Smooth muscle cell (in vitro differentiated cells): ENCODE measurements around the gene SOBP. TPM values are rescaled to one million over a fixed set of nuclear protein-coding genes. Genes with fewer than 3 reads are reported as not detected.
"Not testable (repeated sequence)": the region's sequence is repeated elsewhere in the genome, so short reads cannot be mapped to it uniquely, and the experiment has no call there.

Experiments
- DNase-seq: peaks from one replicate; lab custom pipeline; 2025; ENCODE audit not compliant: unreplicated experiment; lab: John Stamatoyannopoulos, UW
- H2AFZ ChIP-seq: fragments of 200-600 bp; sonication (generic); 2 replicates; pipeline ENCODE4 v1.6.0; 2016; ENCODE audit warnings: antibody characterized with exemption, low read depth, mild to moderate bottlenecking
- H3F3A ChIP-seq: fragments of 200-600 bp; sonication (generic); 2 replicates; pipeline ENCODE4 v1.6.0; 2017; ENCODE audit warnings: antibody characterized with exemption, low read depth
- H3K27ac ChIP-seq: fragments of 200-600 bp; sonication (generic); 2 replicates; pipeline ENCODE4 v1.5.1; 2016; ENCODE audit warnings: low read depth, mild to moderate bottlenecking
- H3K27me3 ChIP-seq: fragments of 200-600 bp; sonication (generic); 2 replicates; pipeline ENCODE4 v1.6.1; 2016; ENCODE audit warnings: low read depth, mild to moderate bottlenecking
- H3K36me3 ChIP-seq: fragments of 200-600 bp; sonication (generic); 2 replicates; pipeline ENCODE4 v1.5.1; 2016; ENCODE audit warnings: low read depth
- H3K4me1 ChIP-seq: fragments of 200-600 bp; sonication (generic); 2 replicates; pipeline ENCODE4 v1.5.1; 2016; ENCODE audit warnings: low read depth
- H3K4me2 ChIP-seq: fragments of 200-600 bp; sonication (generic); 2 replicates; pipeline ENCODE4 v1.6.0; 2016; ENCODE audit warnings: mild to moderate bottlenecking
- H3K4me3 ChIP-seq: fragments of 200-600 bp; sonication (generic); 2 replicates; pipeline ENCODE4 v1.5.1; 2016; ENCODE audit warnings: mild to moderate bottlenecking
- H3K79me2 ChIP-seq: fragments of 200-600 bp; sonication (generic); 2 replicates; pipeline ENCODE4 v1.6.0; 2016; ENCODE audit warnings: low read depth, mild to moderate bottlenecking
- H3K9ac ChIP-seq: fragments of 200-600 bp; sonication (generic); 2 replicates; pipeline ENCODE4 v1.6.0; 2016; ENCODE audit warnings: low read depth
- H3K9me3 ChIP-seq: fragments of 200-600 bp; sonication (generic); replicated peaks from 2 replicates; pipeline ENCODE4 v1.5.1; 2016; ENCODE audit warnings: low read depth
- H4K20me1 ChIP-seq: fragments of 200-600 bp; sonication (generic); 2 replicates; pipeline ENCODE4 v1.6.0; 2016; ENCODE audit warnings: low read depth
- WGBS: methylation state at CpG from one replicate; pipeline ENCODE4 v1.1.7; 2016; ENCODE audit warnings: low lambda C conversion rate; 5-methylcytosine and 5-hydroxymethylcytosine counted together
- polyA plus RNA-seq: library from polyadenylated mRNA; unstranded; fragments of >200 nt; fragmentation: Nextera tagmentation; extraction: Ambion mirVana; gene quantifications from 2 replicates; pipeline ENCODE4 v1.2.1, GENCODE V29; 2016
- total RNA-seq: library from RNA; depleted of rRNA; stranded (reverse); fragments of >200 nt; gene quantifications from 2 replicates; pipeline ENCODE4 v1.2.3, GENCODE V29; 2014
- TF ChIP-seq, protein P1 (sequence below): fragments of 200-600 bp; sonication (generic); IDR thresholded peaks from 2 replicates; pipeline ENCODE4 v1.5.1; 2017; ENCODE audit warnings: borderline replicate concordance, mild to moderate bottlenecking, antibody characterized with exemption; ENCODE audit not compliant: insufficient read depth, poor library complexity, severe bottlenecking

SOBP gene
- total and polyA plus RNA-seq, 2 experiments from 2014 or later = 0.67 to 4.0 TPM

DNA sequence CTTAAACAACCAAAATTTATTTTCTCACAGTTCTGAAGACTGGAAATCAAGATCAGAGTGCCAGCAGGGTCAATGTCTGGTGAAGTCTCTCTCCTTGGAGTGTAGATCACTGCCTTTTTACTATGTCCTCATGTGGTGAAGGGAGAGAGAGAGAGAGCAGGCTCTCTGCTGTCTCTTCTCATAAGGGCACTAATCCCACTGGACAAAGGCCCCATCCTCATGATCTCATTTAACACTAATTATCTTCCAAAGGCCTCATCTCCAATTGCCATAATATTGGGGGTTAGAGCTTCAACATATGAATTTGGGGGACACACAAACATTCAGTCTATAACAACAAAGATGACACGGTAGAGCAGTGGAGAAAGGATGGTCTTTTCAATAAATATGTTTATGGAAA is 27.4 kb downstream of the SOBP start:
- no peaks in the 10 kb centered on the region for H3F3A ChIP-seq
- H3K4me1 ChIP-seq = no peaks in the 10 kb centered on the region
- H3K27ac ChIP-seq = no peak overlapping the region
- TF ChIP-seq, protein P1, sequence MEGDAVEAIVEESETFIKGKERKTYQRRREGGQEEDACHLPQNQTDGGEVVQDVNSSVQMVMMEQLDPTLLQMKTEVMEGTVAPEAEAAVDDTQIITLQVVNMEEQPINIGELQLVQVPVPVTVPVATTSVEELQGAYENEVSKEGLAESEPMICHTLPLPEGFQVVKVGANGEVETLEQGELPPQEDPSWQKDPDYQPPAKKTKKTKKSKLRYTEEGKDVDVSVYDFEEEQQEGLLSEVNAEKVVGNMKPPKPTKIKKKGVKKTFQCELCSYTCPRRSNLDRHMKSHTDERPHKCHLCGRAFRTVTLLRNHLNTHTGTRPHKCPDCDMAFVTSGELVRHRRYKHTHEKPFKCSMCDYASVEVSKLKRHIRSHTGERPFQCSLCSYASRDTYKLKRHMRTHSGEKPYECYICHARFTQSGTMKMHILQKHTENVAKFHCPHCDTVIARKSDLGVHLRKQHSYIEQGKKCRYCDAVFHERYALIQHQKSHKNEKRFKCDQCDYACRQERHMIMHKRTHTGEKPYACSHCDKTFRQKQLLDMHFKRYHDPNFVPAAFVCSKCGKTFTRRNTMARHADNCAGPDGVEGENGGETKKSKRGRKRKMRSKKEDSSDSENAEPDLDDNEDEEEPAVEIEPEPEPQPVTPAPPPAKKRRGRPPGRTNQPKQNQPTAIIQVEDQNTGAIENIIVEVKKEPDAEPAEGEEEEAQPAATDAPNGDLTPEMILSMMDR = no peak
- no peaks in the 10 kb centered on the region for H3K27me3 ChIP-seq
- no peaks in the 10 kb centered on the region for H3K9me3 ChIP-seq
- H4K20me1 ChIP-seq = no peaks in the 10 kb centered on the region
- H3K36me3 ChIP-seq = no peaks in the 10 kb centered on the region
- 97% methylated on average over 1 of the region's 1 CpG for WGBS
- no peak overlapping the region for H3K9ac ChIP-seq
- H3K4me3 ChIP-seq = no peak overlapping the region
- no peak overlapping the region for H3K4me2 ChIP-seq
- no peak overlapping the region for H2AFZ ChIP-seq
- DNase-seq = no peak
- H3K79me2 ChIP-seq = no peaks in the 10 kb centered on the region

DNA sequence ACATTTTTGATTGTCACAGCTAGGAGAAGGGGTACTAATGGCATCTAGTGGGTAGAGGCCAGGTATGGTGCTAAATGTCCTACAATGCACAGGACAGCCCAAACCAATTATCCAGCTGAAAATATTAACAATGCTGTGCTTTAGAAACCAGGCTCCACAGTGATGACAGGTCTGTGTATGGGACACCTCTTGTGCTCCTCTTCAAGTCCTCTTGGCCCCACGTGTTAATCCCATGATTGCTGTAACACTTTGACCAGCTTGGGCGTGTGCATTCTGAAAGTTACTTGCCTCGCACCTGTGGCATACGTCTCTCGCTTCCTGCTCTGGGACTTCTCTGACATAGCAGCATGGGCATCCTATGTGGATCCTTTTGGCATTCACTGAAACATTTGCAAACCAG is 29.3 kb downstream of the SOBP start:
- 90% methylated on average over 5 of the region's 5 CpGs for WGBS

DNA sequence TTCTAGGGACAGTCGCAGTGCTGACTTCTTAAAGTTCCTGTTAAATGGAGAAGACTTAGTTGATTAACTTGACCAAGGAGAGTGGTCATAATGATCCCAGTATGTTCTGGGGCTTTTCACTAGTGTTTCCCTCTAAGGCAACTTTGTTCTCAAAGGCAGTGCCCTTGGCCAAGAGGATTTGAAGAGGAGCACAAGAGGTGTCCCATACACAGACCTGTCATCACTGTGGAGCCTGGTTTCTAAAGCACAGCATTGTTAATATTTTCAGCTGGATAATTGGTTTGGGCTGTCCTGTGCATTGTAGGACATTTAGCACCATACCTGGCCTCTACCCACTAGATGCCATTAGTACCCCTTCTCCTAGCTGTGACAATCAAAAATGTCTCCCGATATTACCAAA is 30.8 kb downstream of the SOBP start:
- not testable (repeated sequence) for H2AFZ ChIP-seq, H3K27me3 ChIP-seq, H3F3A ChIP-seq, H3K4me3 ChIP-seq, H3K4me1 ChIP-seq, H3K9ac ChIP-seq, H3K9me3 ChIP-seq, H4K20me1 ChIP-seq, H3K79me2 ChIP-seq, H3K36me3 ChIP-seq, H3K4me2 ChIP-seq, DNase-seq, H3K27ac ChIP-seq
- WGBS = 0% methylated on average over 1 of the region's 2 CpGs

More for the DNA sequence above, 29.3 kb downstream of the SOBP start:
- not testable (repeated sequence) for H3K9me3 ChIP-seq, H3K4me1 ChIP-seq, H3K79me2 ChIP-seq, H3K9ac ChIP-seq, H3K27me3 ChIP-seq, H2AFZ ChIP-seq, H3F3A ChIP-seq, H3K4me2 ChIP-seq, H3K27ac ChIP-seq, H3K4me3 ChIP-seq, H3K36me3 ChIP-seq, DNase-seq, H4K20me1 ChIP-seq

DNA sequence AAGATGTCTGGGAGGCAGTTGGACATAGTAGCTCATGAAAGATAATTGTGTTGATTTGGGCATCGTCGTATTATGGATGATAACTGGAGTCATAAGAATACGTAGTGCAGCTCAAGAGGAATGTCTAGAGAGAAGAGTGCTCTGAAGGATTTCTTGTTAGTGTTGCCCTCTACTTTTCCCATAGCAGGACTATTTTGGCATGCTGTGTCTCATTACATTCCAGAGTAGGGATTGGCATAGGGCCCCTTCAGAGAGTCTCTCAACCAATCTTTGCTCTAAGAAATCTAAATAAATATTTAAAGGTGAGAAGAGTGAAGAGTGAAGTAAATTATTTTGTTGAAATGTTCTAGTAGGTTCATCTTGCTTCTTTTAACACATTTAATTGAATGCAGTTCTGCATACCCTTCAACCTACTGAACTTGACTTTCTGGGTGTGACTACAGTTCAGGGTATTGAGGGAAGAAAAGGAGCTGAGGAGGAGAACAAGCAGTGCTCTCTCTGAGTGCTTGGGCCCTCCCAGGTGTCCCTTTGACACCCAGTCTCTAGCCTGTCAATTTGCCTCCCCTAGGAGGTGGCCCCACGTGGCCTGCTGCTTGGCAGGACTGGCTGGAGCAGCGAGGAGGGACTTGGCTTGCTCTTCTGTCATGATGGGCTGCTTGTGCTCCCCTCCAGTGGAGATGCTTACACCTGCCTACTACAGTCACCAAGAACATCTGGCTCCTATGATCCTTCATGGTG is 33.3 kb downstream of the SOBP start:
- Histone ChIP-seq H3K4me1 (no peaks in the 10 kb centered on the region), H4K20me1 (no peaks in the 10 kb centered on the region), H2AFZ (no peak overlapping the region), H3K9ac (no peak overlapping the region), H3K27ac (no peak overlapping the region), H3K27me3 (no peaks in the 10 kb centered on the region), H3K36me3 (no peaks in the 10 kb centered on the region), H3K4me2 (no peak overlapping the region), H3K4me3 (no peak overlapping the region), H3K79me2 (no peaks in the 10 kb centered on the region), H3F3A (no peaks in the 10 kb centered on the region), H3K9me3 (no peaks in the 10 kb centered on the region)
- TF ChIP-seq, protein P1 = no peak
- no peak for DNase-seq
- WGBS = 90% methylated on average over 5 of the region's 5 CpGs

DNA sequence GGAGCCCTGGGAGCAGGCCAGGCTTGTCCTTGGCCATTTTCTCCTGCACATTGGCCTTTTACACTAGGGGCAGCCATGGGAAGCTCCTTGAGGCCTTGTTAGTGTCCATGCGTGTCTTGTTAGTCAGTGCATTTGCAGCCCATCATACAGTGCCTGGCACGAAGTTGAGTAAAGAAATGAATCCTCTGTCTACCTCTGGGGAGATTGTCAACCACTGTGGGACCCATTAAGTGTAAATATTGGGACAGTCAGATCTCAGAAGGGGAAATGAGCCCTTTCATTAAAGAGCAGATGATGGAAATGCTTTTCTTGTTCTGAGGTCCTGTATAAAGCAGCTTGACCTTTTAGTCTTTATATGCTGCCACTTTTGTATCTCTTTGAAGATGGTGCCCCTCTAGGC is 33.9 kb downstream of the SOBP start:
- Histone ChIP-seq H3K27me3 (no peaks in the 10 kb centered on the region), H3K9ac (no peak overlapping the region), H3K79me2 (no peaks in the 10 kb centered on the region), H3K36me3 (no peaks in the 10 kb centered on the region), H3K4me1 (no peaks in the 10 kb centered on the region), H3K27ac (no peak overlapping the region), H3F3A (no peaks in the 10 kb centered on the region), H3K4me3 (no peak overlapping the region), H2AFZ (no peak overlapping the region), H3K9me3 (no peaks in the 10 kb centered on the region), H4K20me1 (no peaks in the 10 kb centered on the region), H3K4me2 (no peak overlapping the region)
- no peak for DNase-seq
- TF ChIP-seq, protein P1 = no peak
- WGBS = 91% methylated on average over 2 of the region's 2 CpGs
